ENCODE measurements around the gene CRTAP.

- TF ChIP-seq CTCF (IDR thresholded peaks at IDR 0.05) (no peak), POLR2A (IDR thresholded peaks at IDR 0.05) (no peak), EP300 (IDR thresholded peaks at IDR 0.05) (no peak)
Observed at GRCh38 chr3:33173672-33174071, 59.9 kb downstream of the CRTAP start.

Measured in tibial nerve (tissue), 4 donors.